22Rv1 (cell line): ENCODE measurements around the gene ROMO1.

Experiments used
- H3K27ac ChIP-seq: fragments of 450-650 bp; 2 replicates; pipeline ENCODE4 v1.5.1; 2017
- CTCF ChIP-seq: fragments of 450-650 bp; IDR thresholded peaks from 2 replicates; pipeline ENCODE4 v1.5.1; 2017; ENCODE audit warnings: mild to moderate bottlenecking
- ZFX ChIP-seq: fragments of 450-650 bp; IDR thresholded peaks from 2 replicates; pipeline ENCODE4 v1.6.1; 2017; ENCODE audit warnings: antibody characterized with exemption, borderline replicate concordance

The ROMO1 gene

GRCh38 chr20:35657271-35657670 is 41.9 kb upstream of the ROMO1 start:
- no peak overlapping the region for H3K27ac ChIP-seq
- TF ChIP-seq CTCF (no peak), ZFX (no peak)

- H3K27ac ChIP-seq: no peak overlapping the region
- TF ChIP-seq CTCF (no peak), ZFX (no peak)
Observed at GRCh38 chr20:35660122-35660937, 38.9 kb upstream of the ROMO1 start.

- H3K27ac ChIP-seq: no peak overlapping the region
- TF ChIP-seq ZFX: no peak
- no peak for TF ChIP-seq CTCF
Observed at GRCh38 chr20:35661053-35661452, 38.2 kb upstream of the ROMO1 start.

GRCh38 chr20:35661908-35662307 is 37.3 kb upstream of the ROMO1 start:
- TF ChIP-seq CTCF: no peak
- TF ChIP-seq ZFX: no peak
- H3K27ac ChIP-seq: no peak overlapping the region

- H3K27ac ChIP-seq: no peak overlapping the region
- TF ChIP-seq ZFX (no peak), CTCF (no peak)
Observed at GRCh38 chr20:35662551-35662950, 36.7 kb upstream of the ROMO1 start.

GRCh38 chr20:35663516-35664465 is 35.4 kb upstream of the ROMO1 start:
- no peak for TF ChIP-seq CTCF
- TF ChIP-seq ZFX: no peak
- peak overlapping the region; percentile 92 for H3K27ac ChIP-seq
